Testis (tissue), 3 donors: ENCODE data around the gene RPS8. TPM values are rescaled to one million over a fixed set of nuclear protein-coding genes. Genes with fewer than 3 reads are reported as not detected.

Experiments used
- DNase-seq: peaks from one replicate; pipeline ENCODE4 v3.0.0-alpha.2; 2019
- H3K27ac ChIP-seq, 2 donors: fragments of 200-600 bp; sonication (generic); one replicate each; pipeline ENCODE4 v1.5.1; 2019
- H3K27me3 ChIP-seq: fragments of 200-600 bp; sonication (generic); one replicate; pipeline ENCODE4 v1.5.1; 2019
- H3K36me3 ChIP-seq: fragments of 200-600 bp; sonication (generic); one replicate; pipeline ENCODE4 v1.5.1; 2017; ENCODE audit warnings: low read depth; ENCODE audit errors: missing control alignments
- H3K4me1 ChIP-seq: fragments of 200-600 bp; sonication (generic); one replicate; pipeline ENCODE4 v1.5.1; 2019
- H3K4me3 ChIP-seq, 2 donors: fragments of 200-600 bp; sonication (generic); one replicate each; pipeline ENCODE4 v1.5.1; 2017 to 2019
- H3K9me3 ChIP-seq: fragments of 200-600 bp; sonication (generic); one replicate; pipeline ENCODE4 v1.5.1; 2017
- POLR2A ChIP-seq: fragments of 450-650 bp; IDR thresholded peaks from one replicate; pipeline ENCODE4 v1.6.1; 2017; ENCODE audit warnings: antibody characterized with exemption, mild to moderate bottlenecking, moderate library complexity
- WGBS, 2 donors: methylation state at CpG; one replicate each; pipeline ENCODE4 v1.1.5; 2018; 5-methylcytosine and 5-hydroxymethylcytosine counted together
- intact Hi-C: fragments of 100-400 bp; cut with DNase I; formaldehyde crosslinking; loops from one replicate; pipeline ENCODE4 v1.15.1; 2023; ENCODE audit warnings: low total_unique reads
- polyA plus RNA-seq: library from polyadenylated mRNA; stranded (reverse); fragments of 350-450 nt; fragmentation: Illumina TruSeq; extraction: RNeasy Lipid Tissue Mini Kit (QIAGEN cat#74804); gene quantifications from one replicate; pipeline ENCODE4 v1.2.3, GENCODE V29; 2014; ENCODE audit warnings: low read depth, low replicate concordance; ENCODE audit not compliant: insufficient read depth
- total RNA-seq, 2 donors: library from RNA; depleted of rRNA; stranded (reverse); fragments of >200 nt; gene quantifications; one replicate each; pipeline ENCODE4 v1.2.3, GENCODE V29; 2016
- TF ChIP-seq, protein P1 (sequence below), 3 experiments: fragments of 450-650 bp in 2 of 3; fragments of 200-600 bp in 1 of 3; sonication (generic) in 1 of 3; IDR thresholded peaks; one replicate each; pipeline ENCODE4 v1.5.1; 2016 to 2019; ENCODE audit warnings: antibody characterized with exemption in 3 of 3, mild to moderate bottlenecking in 2 of 3, moderate library complexity in 1 of 3

Gene RPS8
- total and polyA plus RNA-seq, 3 donors from 2014 or later, result 431 to 935 (median 860) TPM

DNA sequence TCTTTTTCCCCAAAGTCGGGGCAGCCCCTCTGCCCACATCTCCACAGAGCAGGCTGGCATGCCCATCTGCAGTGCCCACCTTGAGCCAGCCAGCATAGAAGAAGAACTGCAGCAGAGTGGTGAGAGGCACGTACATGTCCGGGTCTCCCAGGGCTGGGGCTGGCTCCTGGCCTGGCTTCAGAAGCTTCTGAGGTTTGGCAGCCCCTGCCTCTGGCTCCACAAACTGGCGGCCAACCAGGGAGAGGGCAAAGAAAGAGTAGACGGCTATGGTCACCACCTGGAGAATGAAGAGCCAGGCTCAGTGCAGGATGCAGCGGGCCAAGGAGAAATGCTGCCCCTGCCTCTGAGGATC is 9.7 kb downstream of the RPS8 start:
- Histone ChIP-seq H3K4me3 (no peak overlapping the region), H3K4me1 (peaks cover 19% of the 10 kb centered on the region), H3K9me3 (no peaks in the 10 kb centered on the region), H3K27me3 (no peaks in the 10 kb centered on the region), H3K36me3 (no peaks in the 10 kb centered on the region), H3K27ac (no peak overlapping the region)
- TF ChIP-seq, protein P1, sequence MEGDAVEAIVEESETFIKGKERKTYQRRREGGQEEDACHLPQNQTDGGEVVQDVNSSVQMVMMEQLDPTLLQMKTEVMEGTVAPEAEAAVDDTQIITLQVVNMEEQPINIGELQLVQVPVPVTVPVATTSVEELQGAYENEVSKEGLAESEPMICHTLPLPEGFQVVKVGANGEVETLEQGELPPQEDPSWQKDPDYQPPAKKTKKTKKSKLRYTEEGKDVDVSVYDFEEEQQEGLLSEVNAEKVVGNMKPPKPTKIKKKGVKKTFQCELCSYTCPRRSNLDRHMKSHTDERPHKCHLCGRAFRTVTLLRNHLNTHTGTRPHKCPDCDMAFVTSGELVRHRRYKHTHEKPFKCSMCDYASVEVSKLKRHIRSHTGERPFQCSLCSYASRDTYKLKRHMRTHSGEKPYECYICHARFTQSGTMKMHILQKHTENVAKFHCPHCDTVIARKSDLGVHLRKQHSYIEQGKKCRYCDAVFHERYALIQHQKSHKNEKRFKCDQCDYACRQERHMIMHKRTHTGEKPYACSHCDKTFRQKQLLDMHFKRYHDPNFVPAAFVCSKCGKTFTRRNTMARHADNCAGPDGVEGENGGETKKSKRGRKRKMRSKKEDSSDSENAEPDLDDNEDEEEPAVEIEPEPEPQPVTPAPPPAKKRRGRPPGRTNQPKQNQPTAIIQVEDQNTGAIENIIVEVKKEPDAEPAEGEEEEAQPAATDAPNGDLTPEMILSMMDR (IDR thresholded peaks at IDR 0.05), result no peak
- TF ChIP-seq POLR2A, result no peak
- no peak for DNase-seq
- intact Hi-C loops, result no loop called here
- WGBS, 2 donors, result 79 to 82% methylated on average over 6 of the region's 6 CpGs

DNA sequence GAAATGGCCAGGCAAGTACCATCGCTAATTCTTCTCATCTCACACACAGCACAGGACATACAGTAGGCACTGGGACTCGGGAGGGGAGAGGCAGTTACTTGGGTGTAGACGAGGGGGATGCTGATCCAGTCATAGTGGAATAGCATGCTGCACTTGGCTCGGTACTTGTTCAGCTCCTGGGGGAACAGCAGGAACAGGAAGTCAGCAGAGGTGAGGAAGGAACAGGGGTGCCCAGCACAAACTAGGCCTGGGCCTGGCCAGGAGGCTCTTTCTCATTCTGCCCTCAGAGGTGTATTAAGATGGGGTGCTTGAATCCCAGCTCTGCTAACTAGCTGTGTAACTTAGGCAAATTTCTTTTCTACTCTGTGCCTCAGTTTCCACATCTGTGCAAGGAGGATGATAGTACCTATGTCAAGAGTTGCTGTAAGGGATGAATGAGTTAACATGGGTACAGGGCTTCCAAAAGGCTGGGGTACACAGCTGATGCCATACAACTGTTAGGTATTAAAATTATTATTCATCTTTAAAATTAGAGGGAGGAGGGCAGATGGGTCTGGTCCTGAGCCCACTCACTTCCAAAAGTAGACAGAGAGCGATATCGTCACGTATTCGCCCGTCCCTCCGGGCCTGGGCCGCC is 10.3 kb downstream of the RPS8 start:
- H3K9me3 ChIP-seq, result no peaks in the 10 kb centered on the region
- TF ChIP-seq, protein P1 (IDR thresholded peaks at IDR 0.05), result no peak
- TF ChIP-seq POLR2A, result no peak
- no peak overlapping the region for H3K27ac ChIP-seq
- peaks cover 19% of the 10 kb centered on the region for H3K4me1 ChIP-seq
- no peak for DNase-seq
- H3K4me3 ChIP-seq, result peak overlapping the region in 1 of 2 donors; percentile 60
- H3K36me3 ChIP-seq, result no peaks in the 10 kb centered on the region
- intact Hi-C loops, result no loop called here
- no peaks in the 10 kb centered on the region for H3K27me3 ChIP-seq
- WGBS, 2 donors, result 20 to 40% methylated on average over 10 to 11 of the region's 11 CpGs

DNA sequence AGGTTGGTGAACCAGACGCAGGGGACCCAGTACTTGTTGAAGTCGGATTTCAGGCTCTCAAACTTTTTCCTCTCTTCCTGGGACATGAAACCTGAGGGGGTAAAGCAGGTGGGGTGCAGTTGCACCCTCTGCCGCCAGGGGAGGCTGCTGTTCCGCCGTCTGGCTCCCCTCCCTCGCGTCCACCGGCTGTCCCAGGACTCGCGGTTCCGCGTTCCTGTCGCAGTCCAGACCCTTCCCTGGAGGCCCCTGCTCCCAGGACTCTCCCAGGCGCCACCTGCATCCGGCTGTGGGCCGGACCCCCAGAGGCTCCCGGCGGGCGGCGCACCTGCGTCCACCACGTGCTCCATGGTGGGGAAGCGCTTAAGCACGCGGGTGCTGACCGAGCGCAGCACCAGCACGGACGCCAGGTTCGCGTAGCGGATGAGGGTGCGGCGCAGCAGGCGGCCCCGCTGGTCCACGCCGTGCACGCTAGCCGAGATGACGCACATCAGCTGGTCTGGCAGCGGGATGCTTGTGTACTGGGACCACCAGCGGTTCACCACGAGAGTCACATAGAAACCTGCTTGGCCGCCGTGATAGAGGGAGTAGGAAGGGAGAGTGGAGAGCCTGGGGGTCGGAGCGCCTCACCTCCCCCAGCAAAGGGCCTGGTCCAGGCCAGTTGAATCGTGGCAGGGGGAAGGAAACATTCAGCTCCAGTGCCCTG is 10.9 kb downstream of the RPS8 start:
- peak; percentile 80 for DNase-seq
- intact Hi-C loops, result no loop called here
- H3K36me3 ChIP-seq, result no peaks in the 10 kb centered on the region
- H3K27me3 ChIP-seq, result no peaks in the 10 kb centered on the region
- H3K27ac ChIP-seq, result peak overlapping the region in 1 of 2 donors; percentile 41
- no peak for TF ChIP-seq POLR2A
- TF ChIP-seq, protein P1 (IDR thresholded peaks at IDR 0.05), result peak; percentile 96 to 100 (median 98)
- WGBS, 2 donors, result 5 to 11% methylated on average over 14 to 23 of the region's 49 CpGs
- peak overlapping the region; percentile 45 to 60 for H3K4me3 ChIP-seq
- H3K4me1 ChIP-seq, result peaks cover 19% of the 10 kb centered on the region
- H3K9me3 ChIP-seq, result no peaks in the 10 kb centered on the region

DNA sequence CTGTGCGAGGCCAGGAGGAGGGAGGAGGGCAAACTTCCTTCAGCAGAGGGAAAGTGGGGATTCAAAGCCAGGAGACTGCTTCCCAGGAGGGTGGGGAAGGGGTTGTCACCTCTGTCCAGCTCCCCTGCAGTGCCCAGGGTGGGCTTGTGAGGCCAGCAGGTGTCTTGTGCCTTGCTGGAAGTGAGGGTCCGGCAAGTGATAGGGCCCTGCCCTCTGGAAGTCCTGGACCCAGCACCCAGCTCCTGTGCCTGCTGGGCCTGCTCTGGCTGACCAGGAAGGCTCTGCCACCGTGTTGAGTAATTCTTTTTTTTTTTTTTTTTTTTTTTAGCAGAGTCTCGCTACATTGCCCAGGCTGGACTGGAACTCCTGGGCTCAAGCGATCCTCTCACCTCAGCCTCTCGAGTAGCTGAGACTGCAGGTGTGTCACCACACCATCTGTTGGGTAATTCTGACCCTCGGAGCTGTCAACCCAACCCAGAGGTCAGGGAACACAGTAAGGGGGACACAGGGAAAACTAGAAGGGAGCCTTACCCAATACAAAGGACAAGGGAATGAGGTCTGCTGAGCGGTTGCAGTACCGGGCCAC is 11.6 kb downstream of the RPS8 start:
- no peaks in the 10 kb centered on the region for H3K36me3 ChIP-seq
- TF ChIP-seq POLR2A, result no peak
- TF ChIP-seq, protein P1 (IDR thresholded peaks at IDR 0.05), result no peak
- intact Hi-C loops, result no loop called here
- DNase-seq, result no peak
- H3K27me3 ChIP-seq, result no peaks in the 10 kb centered on the region
- H3K9me3 ChIP-seq, result no peaks in the 10 kb centered on the region
- no peak overlapping the region for H3K4me3 ChIP-seq
- 72 to 81% methylated on average over 7 to 9 of the region's 9 CpGs for WGBS, 2 donors
- H3K27ac ChIP-seq, result peak overlapping the region in 1 of 2 donors; percentile 41
- peaks cover 19% of the 10 kb centered on the region for H3K4me1 ChIP-seq
